GM19455 (cell line): ENCODE results near the gene PRKCE.

Experiments used
- ATAC-seq: cut with Tn5 transposase; IDR thresholded peaks from one replicate; pipeline ENCODE4 v1.9.1; 2021; ENCODE audit not compliant: unreplicated experiment

PRKCE gene

GRCh38 chr2:46087492-46087891 is 436.0 kb downstream of the PRKCE start:
- no peak for ATAC-seq

- ATAC-seq: no peak
Observed at GRCh38 chr2:46091004-46091403, 439.5 kb downstream of the PRKCE start.

- no peak for ATAC-seq
Observed at GRCh38 chr2:46091961-46092667, 440.6 kb downstream of the PRKCE start.

GRCh38 chr2:46094689-46095088 is 443.2 kb downstream of the PRKCE start:
- ATAC-seq: no peak

- no peak for ATAC-seq
Observed at GRCh38 chr2:46095830-46096229, 444.4 kb downstream of the PRKCE start.

- no peak for ATAC-seq
Observed at GRCh38 chr2:46096260-46096659, 444.8 kb downstream of the PRKCE start.

- no peak for ATAC-seq
Observed at GRCh38 chr2:46097714-46098480, 446.4 kb downstream of the PRKCE start.

GRCh38 chr2:46098621-46099062 is 447.2 kb downstream of the PRKCE start:
- ATAC-seq: no peak

GRCh38 chr2:46101557-46102220 is 450.2 kb downstream of the PRKCE start:
- no peak for ATAC-seq

- ATAC-seq: no peak
Observed at GRCh38 chr2:46106690-46107089, 455.2 kb downstream of the PRKCE start.

- no peak for ATAC-seq
Observed at GRCh38 chr2:46114996-46115395, 463.5 kb downstream of the PRKCE start.

GRCh38 chr2:46116150-46116549 is 464.7 kb downstream of the PRKCE start:
- no peak for ATAC-seq

- no peak for ATAC-seq
Observed at GRCh38 chr2:46116553-46116991, 465.1 kb downstream of the PRKCE start.

GRCh38 chr2:46117379-46117778 is 465.9 kb downstream of the PRKCE start:
- no peak for ATAC-seq

- ATAC-seq: no peak
Observed at GRCh38 chr2:46117994-46118393, 466.5 kb downstream of the PRKCE start.

GRCh38 chr2:46118656-46119371 is 467.3 kb downstream of the PRKCE start:
- ATAC-seq: no peak

- no peak for ATAC-seq
Observed at GRCh38 chr2:46119453-46119852, 468.0 kb downstream of the PRKCE start.

- no peak for ATAC-seq
Observed at GRCh38 chr2:46120792-46121555, 469.5 kb downstream of the PRKCE start.

GRCh38 chr2:46122318-46122976 is 471.0 kb downstream of the PRKCE start:
- no peak for ATAC-seq

- ATAC-seq: no peak
Observed at GRCh38 chr2:46123013-46123412, 471.5 kb downstream of the PRKCE start.
